T47D (cell line): ENCODE measurements around the gene SH3RF1.

ENCODE experiments used
- DNase-seq, 2 experiments: peaks; one replicate each; pipeline versions ENCODE4 v3.0.0 to v3.0.0-alpha.2; 2011 to 2012; ENCODE audit warnings: low read depth in 1 of 2, low spot score in 1 of 2
- JUND ChIP-seq: IDR thresholded peaks from 2 replicates; pipeline ENCODE4 v1.6.1; 2012; ENCODE audit warnings: low read depth
- in situ Hi-C: cut with HindIII; loops from 2 replicates; pipeline ENCODE4 v1.10.0; 2016; ENCODE audit warnings: low sequenced_read_pairs, low pct_unique_long_range_greater_than_20kb

Gene SH3RF1

DNA sequence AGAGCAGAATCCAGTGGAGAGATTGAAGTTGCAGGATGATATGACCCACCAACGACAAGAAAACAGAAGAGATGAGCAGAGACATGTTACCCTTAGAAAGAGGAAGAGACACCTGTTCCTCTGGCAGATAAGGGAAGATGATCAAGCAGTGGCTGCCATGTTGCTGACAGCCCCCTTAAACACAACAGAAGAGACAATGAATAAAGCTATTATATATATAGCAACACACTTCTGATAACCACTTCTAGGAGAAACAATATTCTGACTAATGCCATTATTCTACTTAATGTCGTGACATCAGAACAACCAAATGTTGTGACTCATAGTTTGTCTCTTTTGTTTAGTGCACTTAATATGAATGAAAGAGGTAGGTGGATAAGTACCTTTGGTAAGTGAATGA is 44.9 kb downstream of the SH3RF1 start:
- DNase-seq, result no peak
- in situ Hi-C loops, result no loop called here
- no peak for TF ChIP-seq JUND

DNA sequence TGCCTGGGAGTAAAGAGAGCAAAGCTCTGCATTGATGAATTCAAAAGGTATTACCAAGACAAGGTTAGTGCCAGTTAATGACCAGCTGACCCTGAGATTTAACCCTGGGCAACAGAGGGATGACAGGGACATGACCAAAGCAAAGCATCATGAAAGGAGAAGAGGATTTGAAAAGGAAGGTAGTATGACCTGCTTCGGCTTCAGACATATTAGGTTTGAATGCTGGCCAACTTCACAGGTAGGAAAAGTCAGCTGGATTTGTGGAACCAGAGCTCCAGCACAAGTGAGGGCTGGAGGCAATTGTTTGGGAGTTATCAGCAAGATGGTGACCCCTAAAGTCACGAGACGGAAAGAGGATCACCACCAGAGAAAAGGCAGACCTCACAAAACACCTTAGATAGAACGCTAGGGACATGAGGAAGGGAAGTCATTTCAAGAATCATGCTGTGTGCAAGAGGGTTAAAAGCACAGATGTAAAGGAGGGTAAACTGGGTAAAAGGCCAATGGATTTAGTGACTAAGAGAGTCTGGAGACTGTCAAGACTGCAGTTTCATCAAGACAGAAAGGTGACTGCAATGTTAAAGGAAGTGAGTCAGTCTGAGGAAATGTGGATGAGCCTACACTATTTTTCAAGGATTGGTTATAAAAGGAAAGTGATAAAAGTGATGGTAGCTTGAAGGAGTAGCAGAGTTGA is 45.6 kb downstream of the SH3RF1 start:
- TF ChIP-seq JUND, result no peak
- no peak for DNase-seq
- in situ Hi-C loops, result no loop called here

DNA sequence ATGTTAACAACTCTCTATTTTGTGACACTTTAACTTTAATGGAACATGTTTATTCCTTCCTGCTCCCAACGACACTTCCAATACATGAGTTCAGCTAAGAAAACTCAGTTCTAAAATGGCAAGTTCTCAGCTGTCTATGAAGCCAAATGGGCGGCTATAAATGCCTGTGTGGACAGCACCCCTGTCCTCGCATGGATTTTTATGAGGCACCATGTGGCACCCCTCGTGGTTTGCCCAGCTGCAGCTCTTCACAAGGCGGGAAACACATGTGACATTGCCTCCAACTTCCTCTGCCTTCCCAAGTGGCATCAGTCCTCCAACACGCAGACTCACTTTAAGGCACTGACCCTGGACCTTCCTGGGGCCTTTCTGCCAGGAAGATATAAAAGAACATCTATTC is 48.0 kb downstream of the SH3RF1 start:
- no peak for DNase-seq
- TF ChIP-seq JUND, result no peak
- in situ Hi-C loops, result no loop called here

DNA sequence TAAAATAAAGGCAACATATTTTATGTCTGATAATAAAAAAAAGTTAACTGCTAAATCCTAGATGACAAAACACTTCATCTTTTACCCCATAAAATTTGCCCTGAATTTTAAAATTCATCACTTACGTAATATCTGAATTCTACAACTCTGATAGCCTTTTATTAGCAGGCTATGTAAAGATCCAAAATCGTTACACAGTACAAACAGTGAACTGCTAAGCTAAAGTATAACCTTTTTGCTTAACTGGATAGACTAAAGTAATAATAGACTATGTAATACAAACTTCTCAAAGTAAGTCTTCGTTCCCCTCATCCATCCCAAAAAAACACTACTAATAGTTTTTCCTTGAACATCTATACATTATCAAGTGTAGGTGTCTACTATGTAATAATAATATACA is 49.1 kb downstream of the SH3RF1 start:
- DNase-seq, result no peak
- TF ChIP-seq JUND, result no peak
- in situ Hi-C loops, result no loop called here

DNA sequence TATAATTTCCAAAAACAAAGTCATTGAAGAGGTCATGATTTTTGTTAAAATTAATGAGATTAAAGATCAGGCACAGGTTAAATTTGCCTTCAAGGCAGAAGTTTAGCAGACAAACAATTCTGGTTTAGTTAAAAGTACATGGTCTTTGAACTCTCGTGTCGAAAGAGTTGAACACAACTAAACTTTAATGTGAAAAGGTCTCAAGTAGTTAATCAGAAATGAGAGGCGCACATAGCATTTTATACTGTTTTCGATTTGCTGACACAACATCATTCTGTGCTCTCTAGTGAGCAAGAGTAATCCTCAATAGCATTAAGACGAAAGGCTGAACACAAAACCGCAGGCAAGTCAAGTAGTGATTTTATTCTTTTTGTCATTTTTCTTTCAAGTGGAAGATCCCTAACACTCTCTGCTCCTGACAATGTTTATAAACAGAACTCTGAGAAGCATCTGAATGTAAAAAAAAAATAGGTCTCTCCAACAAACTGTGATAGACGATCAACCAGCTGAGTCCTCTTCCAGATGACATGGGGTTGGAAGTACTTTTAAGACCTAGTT is 49.8 kb downstream of the SH3RF1 start:
- in situ Hi-C loops, result no loop called here
- no peak for DNase-seq
- TF ChIP-seq JUND, result no peak

DNA sequence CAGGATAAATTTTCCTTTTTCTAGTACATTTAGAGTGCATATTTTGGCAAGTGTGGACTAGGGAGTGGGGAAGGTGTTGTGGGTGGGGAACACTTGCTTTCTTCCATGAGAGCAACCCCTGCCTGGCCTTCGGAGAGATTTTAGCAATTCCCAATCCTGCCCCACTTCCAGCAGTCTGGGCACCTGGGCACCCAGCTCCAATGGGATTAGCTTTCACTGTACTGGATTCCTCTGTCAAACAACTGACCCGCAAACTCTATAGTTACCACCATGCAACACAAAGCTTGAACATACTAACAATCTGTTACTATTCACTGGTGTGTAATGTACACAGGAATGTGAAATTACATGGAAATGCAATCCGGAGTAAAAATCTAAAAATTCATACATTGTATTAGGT is 50.3 kb downstream of the SH3RF1 start:
- no peak for TF ChIP-seq JUND
- in situ Hi-C loops, result no loop called here
- DNase-seq, result no peak

DNA sequence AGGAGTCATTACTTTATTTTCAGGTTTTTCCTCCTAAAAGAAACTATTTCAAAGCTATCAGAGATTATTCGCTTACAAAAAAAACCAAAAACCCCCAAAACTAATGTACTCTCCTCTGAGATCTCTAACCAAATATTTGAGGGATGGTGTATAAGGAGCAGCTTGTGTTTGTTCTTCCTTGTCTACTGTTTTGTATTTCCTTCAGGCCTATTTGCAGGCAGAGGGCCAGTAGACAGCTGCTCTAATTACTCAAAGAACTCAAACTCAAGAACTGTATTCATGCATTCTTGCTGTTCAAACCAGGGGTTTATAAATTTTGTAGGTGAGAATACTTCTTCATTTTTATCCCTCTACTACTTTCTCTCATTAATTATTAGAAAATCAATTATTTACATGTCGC is 51.3 kb downstream of the SH3RF1 start:
- in situ Hi-C loops, result no loop called here
- TF ChIP-seq JUND, result no peak
- peak; percentile 7 to 57 for DNase-seq

DNA sequence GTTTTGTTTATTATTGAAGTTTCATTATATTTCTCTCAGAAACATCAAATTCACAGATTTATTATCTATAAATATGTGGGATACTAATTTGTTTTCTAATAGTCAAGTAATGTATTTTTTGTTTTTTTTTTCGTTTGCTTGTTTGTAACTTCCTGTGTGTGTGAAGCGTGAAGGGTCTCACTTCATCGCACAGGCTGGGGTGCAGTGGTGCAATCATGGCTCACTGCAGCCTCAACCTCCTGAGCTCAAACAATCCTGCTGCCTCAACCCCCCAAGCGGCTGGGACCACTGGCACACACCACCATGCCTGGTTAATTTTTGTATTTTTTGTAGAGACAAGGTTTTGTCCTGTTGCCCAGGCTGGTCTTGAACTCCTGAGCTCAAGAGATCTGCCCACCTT is 55.1 kb downstream of the SH3RF1 start:
- no peak for TF ChIP-seq JUND
- in situ Hi-C loops, result no loop called here

DNA sequence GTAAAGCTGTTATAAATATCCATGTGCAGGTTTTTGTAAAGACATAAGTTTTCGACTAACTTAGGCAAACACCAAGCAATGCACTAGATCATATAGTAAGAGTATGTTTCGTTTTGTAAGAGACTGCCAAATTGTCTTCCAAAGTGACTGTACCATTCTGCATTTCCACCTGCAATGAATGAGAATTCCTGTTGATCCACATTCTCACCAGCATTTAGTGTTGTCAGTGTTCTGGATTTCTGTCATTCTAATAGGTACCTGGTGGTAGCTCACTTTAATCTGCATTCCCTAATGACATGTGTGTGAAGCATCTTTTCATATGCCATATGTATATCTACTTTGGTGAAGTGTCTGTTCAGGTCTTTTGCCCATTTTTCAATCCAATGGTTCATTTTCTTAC is 57.8 kb downstream of the SH3RF1 start:
- TF ChIP-seq JUND, result no peak
- no peak for DNase-seq
- in situ Hi-C loops, result no loop called here

More for the DNA sequence above, 55.1 kb downstream of the SH3RF1 start:
- no peak for DNase-seq

DNA sequence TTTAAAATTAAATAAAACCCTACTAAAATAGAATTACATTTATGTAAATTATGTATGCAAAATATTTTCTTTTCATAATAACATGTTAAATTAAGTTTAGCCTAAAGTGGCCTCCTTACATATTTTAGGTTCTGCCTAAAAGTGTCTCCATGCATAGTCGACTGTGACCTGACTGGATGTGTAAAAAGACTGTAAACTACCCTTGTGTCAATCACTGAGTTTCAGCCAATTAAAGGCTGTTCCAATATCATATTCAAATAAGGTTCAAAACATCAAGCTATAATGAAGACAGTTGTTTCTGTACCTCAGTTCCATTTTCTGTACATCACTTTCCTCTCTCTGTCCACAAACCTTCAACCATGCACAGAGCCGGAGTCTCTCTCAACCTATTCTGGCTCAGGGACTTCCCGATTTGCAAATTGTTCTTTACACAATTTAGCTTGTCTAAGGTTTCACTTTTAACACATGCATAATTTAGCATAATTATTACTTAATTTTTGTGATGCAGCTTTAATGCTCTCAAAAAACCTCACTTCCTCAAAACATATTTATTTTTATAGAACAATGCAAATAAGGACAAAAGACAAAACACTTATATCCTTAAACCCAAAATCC is 60.1 kb downstream of the SH3RF1 start:
- DNase-seq, result no peak
- TF ChIP-seq JUND, result no peak
- in situ Hi-C loops, result no loop called here

DNA sequence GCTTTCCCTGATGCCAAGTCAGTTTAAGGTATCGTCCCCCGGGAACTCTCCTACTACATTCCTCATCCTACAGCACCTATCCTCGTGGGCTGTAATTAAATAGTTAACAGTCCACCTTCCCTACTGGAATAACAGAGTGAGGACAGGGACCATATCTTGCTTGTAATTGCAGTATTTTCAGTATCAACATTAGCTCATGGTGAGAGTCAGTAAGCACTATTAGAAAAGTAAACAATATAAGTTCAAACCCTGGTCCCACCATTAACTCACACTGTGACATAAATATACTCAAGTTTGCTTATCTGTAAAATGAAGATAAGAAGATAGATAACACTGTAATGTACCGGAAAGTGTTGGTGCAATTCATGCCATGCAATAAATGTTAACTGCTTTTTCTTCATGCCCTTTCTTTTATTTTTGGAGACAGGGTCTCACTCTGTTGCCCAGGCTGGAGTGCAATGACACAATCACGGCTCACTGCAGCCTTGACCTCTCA is 61.3 kb downstream of the SH3RF1 start:
- no peak for DNase-seq
- no peak for TF ChIP-seq JUND
- in situ Hi-C loops, result no loop called here

DNA sequence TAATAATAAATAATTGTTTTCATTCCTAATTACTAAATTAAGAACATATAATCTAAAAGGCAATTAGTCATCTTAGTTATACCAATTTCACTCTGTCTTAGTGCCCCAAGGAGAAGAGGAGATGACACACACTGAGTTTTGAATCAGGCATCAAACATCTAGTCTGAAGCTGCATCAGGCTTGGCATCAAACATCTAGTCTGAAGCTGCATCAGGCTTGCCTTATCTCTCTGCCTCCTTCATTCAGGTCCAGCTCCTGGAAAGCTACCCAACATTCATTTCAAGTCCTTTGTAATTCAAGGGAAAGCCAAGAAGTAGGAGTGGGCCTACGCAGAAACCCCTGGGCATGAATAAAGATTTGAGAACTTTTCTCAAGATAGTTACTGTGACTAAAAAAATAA is 62.2 kb downstream of the SH3RF1 start:
- DNase-seq, result no peak
- in situ Hi-C loops, result no loop called here
- TF ChIP-seq JUND, result no peak

DNA sequence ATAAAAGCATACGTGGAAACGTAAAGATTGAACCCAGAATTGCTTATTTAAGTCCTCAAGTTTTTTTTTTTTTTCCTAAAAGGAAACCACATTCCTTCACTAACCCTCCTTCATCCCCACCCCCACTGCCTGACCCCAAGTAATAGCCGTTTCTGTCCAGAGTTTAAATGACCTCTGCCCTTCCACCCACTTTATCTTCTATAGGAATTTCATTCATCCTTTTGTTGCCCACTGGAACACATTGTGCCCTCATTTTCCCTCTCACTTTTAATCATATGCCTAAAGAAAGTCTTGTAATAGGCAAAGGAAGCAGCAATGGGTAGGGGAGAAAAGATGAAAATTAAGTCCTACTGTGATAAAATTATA is 62.7 kb downstream of the SH3RF1 start:
- TF ChIP-seq JUND, result no peak
- no peak for DNase-seq
- in situ Hi-C loops, result no loop called here
